ENCODE data around the gene TRIM46. TPM values are rescaled to one million over a fixed set of nuclear protein-coding genes. Genes with fewer than 3 reads are reported as not detected.
A peak's percentile ranks its signal among the peaks of the same experiment; 100 is the strongest.
"Not testable (repeated sequence)": the region's sequence is repeated elsewhere in the genome, so short reads cannot be mapped to it uniquely, and the experiment has no call there.

TRIM46 gene
- total RNA-seq, 2 experiments from 2014 or later, result 17.8 to 18.3 TPM

DNA sequence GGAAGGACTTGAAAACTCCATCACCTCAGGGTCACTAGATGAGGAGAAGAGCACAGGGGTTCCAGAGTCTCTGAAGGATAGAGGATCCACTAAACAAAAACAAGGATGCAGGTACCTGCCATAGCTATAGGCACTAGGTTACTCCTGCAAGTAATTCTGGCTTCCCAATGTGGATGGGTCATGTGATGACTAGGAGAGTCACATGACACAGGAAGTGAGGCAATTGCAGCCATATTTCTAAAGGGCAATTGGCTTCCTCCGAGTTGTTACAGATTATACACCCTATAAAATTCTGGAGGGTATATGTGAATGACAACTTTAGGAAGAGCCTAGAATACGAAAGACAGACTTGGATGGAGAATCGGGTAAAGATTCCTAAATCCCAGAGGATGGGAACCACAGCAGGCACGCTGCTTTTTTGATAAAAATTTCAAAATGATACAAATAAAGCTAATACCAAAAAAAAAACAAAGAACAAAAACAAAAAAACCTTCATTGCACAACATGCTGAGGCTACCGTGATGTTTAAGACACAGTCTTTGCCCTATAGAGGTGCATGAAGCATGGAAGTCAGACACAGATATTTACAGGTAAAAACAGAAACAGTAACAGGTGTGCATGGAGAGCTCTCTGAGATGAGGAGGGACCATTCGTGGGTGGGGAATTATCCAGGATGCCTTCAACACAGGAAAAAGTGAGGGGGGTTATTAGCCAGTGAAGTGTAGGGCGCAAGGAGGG, 45.4 kb downstream of the TRIM46 start:
- H3K9me3 Mint-ChIP-seq, result no peaks in the 10 kb centered on the region
- no peaks in the 10 kb centered on the region for H3K27me3 Mint-ChIP-seq
- POLR2A ChIA-PET, result interaction anchor here (0.7 to 2.5 kb wide), 9 partner anchors 8 to 46 kb away, joined by 3 to 15 read pairs (median 3); partner anchors contain the start of genes KRTCAP2, MTX1, THBS3 and TRIM46
- H3K36me3 Mint-ChIP-seq (ENCODE audit: low read depth), result peaks cover 40% of the 10 kb centered on the region
- peak; percentile 33 for DNase-seq
- CTCF ChIA-PET, result interaction anchor here (0.8 to 2.2 kb wide), 6 partner anchors 11 to 46 kb away, joined by 3 to 6 read pairs (median 5); partner anchors contain the start of genes KRTCAP2 and MTX1
- H3K4me3 Mint-ChIP-seq, result no peak overlapping the region
- peaks cover 54% of the 10 kb centered on the region for H3K4me1 Mint-ChIP-seq
- peak overlapping the region; percentile 93 for H3K27ac Mint-ChIP-seq

DNA sequence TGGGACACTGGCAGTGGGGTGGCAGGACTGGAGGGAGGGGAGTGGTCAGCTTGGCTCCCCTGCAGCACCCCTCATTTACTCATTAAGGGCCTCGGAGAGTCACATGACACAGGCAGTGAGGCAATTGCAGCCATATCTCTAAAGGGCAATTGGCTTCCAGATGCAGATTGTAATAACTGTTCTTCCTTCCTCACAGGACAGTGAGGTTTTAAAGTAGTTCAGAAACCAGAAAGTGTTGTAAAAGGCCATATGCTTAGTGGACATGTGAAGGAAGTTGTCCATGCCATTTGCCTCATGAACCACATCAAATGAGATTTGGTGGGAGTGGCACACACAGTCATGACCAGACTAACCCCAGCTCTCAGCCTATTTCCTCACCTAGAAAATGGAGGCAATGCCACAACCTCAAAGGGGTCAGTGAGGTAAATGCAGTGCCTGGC, 46.0 kb downstream of the TRIM46 start:
- peaks cover 58% of the 10 kb centered on the region for H3K4me1 Mint-ChIP-seq
- H3K4me3 Mint-ChIP-seq, result no peak overlapping the region
- H3K9me3 Mint-ChIP-seq, result no peaks in the 10 kb centered on the region
- ChIA-PET CTCF (interaction anchor here (0.8 to 2.2 kb wide), 4 partner anchors 11 to 45 kb away, joined by 3 to 6 read pairs (median 4); partner anchors contain the start of gene MTX1), POLR2A (interaction anchor here (1.0 to 2.5 kb wide), 5 partner anchors 10 to 47 kb away, joined by 3 to 15 read pairs (median 3); partner anchors contain the start of genes KRTCAP2 and MTX1)
- DNase-seq, result peak; percentile 50
- peak overlapping the region; percentile 93 for H3K27ac Mint-ChIP-seq
- H3K27me3 Mint-ChIP-seq, result no peaks in the 10 kb centered on the region
- peaks cover 43% of the 10 kb centered on the region for H3K36me3 Mint-ChIP-seq (ENCODE audit: low read depth)

DNA sequence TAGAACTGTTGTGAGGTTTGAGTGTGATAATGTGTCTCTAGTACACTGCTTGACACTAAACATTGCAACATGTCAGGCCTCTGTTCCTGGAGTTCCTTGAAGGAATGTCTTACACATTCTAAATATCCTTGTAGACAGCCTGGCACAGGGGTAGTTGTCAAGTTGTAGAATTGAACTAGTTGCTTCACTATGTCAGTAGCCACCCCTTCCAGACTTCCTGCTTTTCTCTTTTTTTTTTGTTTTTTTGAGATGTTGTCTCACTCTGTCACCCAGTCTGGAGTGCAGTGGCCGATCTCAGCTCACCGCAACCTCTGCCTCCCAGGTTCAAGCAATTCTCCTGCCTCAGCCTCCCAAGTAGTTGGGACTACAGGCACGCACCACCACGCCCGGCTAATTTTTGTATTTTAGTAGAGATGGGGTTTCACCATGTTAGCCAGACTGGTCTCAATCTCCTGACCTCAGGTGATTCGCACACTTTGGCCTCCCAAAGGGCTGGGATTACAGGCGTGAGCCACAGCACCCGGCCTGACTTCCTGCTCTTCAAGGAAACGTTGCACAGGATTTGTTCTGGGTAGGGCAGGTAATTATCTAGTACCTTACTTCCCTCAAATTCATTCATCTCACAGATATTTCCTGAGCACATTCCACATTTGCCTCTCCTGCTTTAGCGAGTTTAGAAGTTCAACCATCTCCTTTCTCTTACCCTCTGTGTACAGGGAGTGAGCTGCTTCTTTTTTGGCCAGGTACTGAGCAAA, 46.7 kb downstream of the TRIM46 start:
- H3K9me3 Mint-ChIP-seq, H3K27me3 Mint-ChIP-seq, H3K4me3 Mint-ChIP-seq, DNase-seq: not testable (repeated sequence)
- Mint-ChIP-seq H3K27ac (peak overlapping the region; percentile 93), H3K36me3 (ENCODE audit: low read depth) (peaks cover 40% of the 10 kb centered on the region), H3K4me1 (peaks cover 57% of the 10 kb centered on the region)
- ChIA-PET CTCF (interaction anchor here (1.0 to 2.2 kb wide), 4 partner anchors 27 to 53 kb away, joined by 3 to 6 read pairs (median 4); no protein-coding TSS in a partner anchor), POLR2A (interaction anchor here (1.0 to 2.5 kb wide), 4 partner anchors 11 to 48 kb away, joined by 3 to 15 read pairs (median 4); partner anchors contain the start of genes KRTCAP2 and MTX1)

DNA sequence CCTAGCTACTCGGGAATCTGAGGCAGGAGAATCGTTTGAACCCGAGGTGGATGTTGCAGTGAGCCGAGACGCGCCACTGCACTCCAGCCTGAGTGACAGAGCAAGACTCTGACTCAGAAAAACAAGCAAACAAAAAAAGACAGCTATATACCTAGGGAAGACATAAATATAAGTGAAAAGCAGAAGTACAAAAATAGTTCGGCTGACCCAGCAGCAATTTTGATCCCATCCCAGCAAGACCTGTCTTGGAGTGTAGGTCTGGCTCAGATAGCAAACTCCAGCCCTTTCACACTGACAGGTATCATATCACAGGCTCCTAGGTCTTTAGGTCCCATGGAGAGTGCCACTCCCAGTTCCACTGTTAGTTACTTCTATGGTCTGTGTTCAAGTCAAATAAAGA, 49.4 kb downstream of the TRIM46 start:
- DNase-seq, result no peak
- ChIA-PET CTCF (interaction anchor here (1.8 to 3.1 kb wide), 3 partner anchors 15 to 50 kb away, joined by 4 to 17 read pairs (median 5); partner anchors contain the start of genes KRTCAP2, MTX1 and THBS3), POLR2A (interaction anchor here (1.9 to 3.8 kb wide), 2 partner anchors 15 to 30 kb away, joined by 6 to 26 read pairs; partner anchors contain the start of genes MTX1 and THBS3)
- H3K4me1 Mint-ChIP-seq, result peaks cover 67% of the 10 kb centered on the region
- H3K36me3 Mint-ChIP-seq (ENCODE audit: low read depth), result peaks cover 29% of the 10 kb centered on the region
- H3K27ac Mint-ChIP-seq, result peak overlapping the region; percentile 10
- H3K4me3 Mint-ChIP-seq, result no peak overlapping the region
- H3K27me3 Mint-ChIP-seq, result no peaks in the 10 kb centered on the region
- H3K9me3 Mint-ChIP-seq, result no peaks in the 10 kb centered on the region

DNA sequence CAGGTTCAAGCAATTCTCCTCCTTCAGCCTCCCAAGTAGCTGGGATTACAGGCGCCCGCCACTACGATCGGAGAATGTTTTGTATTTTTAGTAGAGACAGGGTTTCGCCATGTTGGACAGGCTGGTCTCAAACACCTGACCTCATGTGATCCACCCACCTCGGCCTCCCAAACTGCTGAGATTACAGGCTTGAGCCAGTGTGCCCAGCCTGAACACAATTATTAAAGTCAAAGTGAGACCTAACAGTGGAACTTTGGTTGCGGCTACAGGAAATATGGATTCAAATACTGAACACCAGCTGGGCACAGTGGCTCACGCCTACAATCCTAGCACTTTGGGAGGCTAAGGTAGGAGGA, 51.7 kb downstream of the TRIM46 start:
- Mint-ChIP-seq H3K4me3 (peak overlapping the region; percentile 81), H3K27ac (peak overlapping the region; percentile 89), H3K4me1 (peaks cover 55% of the 10 kb centered on the region), H3K36me3 (ENCODE audit: low read depth) (peaks cover 20% of the 10 kb centered on the region)
- H3K9me3 Mint-ChIP-seq, DNase-seq, H3K27me3 Mint-ChIP-seq: not testable (repeated sequence)
- ChIA-PET POLR2A (interaction anchor here (1.2 to 4.8 kb wide), 3 partner anchors 17 to 51 kb away, joined by 5 to 58 read pairs (median 26); partner anchors contain the start of genes KRTCAP2, MTX1, THBS3 and TRIM46), CTCF (interaction anchor here (0.8 to 3.5 kb wide), 8 partner anchors 16 to 137 kb away, joined by 3 to 22 read pairs (median 12); partner anchors contain the start of genes KRTCAP2, MTX1 and THBS3)

DNA sequence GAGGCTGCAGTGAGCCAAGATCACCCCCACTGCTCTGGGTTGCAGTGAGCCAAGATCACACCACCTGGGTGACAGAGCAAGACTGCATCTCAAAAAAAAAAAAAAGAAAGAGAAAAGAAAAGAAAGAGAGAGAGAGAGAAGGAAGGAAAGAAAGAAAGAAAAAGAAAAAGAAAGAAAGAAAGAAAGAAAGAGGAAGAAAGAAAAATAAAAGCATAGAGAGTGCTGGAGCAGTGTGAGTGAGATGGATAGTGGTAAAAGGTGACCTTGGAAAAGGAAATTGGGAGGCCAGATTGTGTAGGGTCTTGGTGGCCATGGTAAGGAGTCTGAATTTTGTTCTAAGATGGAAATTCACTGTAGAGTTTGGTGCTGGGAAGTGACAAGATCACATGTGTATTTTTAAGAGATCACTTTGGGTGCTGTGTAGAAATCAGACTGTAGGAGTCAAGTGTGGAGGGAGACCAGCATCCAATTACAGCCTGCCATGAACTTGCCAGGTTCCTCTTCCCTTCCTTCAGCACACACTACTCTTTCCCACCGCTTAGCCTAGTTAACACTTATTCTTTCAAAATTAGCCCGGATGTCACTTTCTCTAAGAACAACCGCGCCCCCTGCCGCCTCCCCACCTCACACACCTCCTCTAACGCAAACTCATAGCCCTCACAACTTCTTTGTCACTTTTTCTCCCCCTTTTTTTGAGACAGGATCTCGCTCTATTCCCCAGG, 52.7 kb downstream of the TRIM46 start:
- CTCF ChIA-PET, result interaction anchor here (0.6 to 3.5 kb wide), 14 partner anchors 15 to 712 kb away, joined by 3 to 22 read pairs (median 10); partner anchors contain the start of genes KRTCAP2, MTX1, THBS3 and TRIM46
- H3K27ac Mint-ChIP-seq, result peak overlapping the region; percentile 89
- no peaks in the 10 kb centered on the region for H3K27me3 Mint-ChIP-seq
- H3K4me3 Mint-ChIP-seq, result peak overlapping the region; percentile 81
- DNase-seq, result peak; percentile 87
- peaks cover 47% of the 10 kb centered on the region for H3K4me1 Mint-ChIP-seq
- H3K36me3 Mint-ChIP-seq (ENCODE audit: low read depth), result peaks cover 18% of the 10 kb centered on the region
- no peaks in the 10 kb centered on the region for H3K9me3 Mint-ChIP-seq
- POLR2A ChIA-PET, result interaction anchor here (0.6 to 4.8 kb wide), 22 partner anchors 8 to 902 kb away, joined by 3 to 68 read pairs (median 4); partner anchors contain the start of genes KRTCAP2, MTX1, SCAMP3 and THBS3

DNA sequence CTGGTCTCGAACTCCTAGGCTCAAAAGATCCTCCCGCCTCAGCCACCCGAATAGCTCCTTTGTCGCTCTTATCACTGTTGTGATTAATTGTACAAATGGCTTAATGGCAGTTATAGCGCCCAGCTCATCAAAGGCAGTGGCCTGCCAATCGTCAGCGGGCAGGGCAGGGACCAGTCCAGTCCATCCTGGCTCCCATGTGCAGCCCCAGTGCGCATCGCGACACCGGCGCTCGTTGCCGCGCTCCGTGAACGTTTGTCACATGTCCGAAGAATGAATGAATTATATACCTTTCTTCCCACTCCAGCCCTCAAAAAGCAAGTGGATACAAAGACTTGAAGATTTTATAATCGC, 53.2 kb downstream of the TRIM46 start:
- peak; percentile 58 for DNase-seq
- ChIA-PET POLR2A (interaction anchor here (0.6 to 4.8 kb wide), 21 partner anchors 9 to 901 kb away, joined by 3 to 68 read pairs (median 4); partner anchors contain the start of genes KRTCAP2, MTX1, SCAMP3 and THBS3), CTCF (interaction anchor here (0.6 to 3.5 kb wide), 14 partner anchors 15 to 712 kb away, joined by 3 to 22 read pairs (median 8); partner anchors contain the start of genes KRTCAP2, MTX1, THBS3 and TRIM46)
- Mint-ChIP-seq H3K36me3 (ENCODE audit: low read depth) (peaks cover 20% of the 10 kb centered on the region), H3K4me1 (peaks cover 47% of the 10 kb centered on the region), H3K4me3 (peak overlapping the region; percentile 81), H3K27ac (peak overlapping the region; percentile 89), H3K27me3 (no peaks in the 10 kb centered on the region), H3K9me3 (no peaks in the 10 kb centered on the region)

DNA sequence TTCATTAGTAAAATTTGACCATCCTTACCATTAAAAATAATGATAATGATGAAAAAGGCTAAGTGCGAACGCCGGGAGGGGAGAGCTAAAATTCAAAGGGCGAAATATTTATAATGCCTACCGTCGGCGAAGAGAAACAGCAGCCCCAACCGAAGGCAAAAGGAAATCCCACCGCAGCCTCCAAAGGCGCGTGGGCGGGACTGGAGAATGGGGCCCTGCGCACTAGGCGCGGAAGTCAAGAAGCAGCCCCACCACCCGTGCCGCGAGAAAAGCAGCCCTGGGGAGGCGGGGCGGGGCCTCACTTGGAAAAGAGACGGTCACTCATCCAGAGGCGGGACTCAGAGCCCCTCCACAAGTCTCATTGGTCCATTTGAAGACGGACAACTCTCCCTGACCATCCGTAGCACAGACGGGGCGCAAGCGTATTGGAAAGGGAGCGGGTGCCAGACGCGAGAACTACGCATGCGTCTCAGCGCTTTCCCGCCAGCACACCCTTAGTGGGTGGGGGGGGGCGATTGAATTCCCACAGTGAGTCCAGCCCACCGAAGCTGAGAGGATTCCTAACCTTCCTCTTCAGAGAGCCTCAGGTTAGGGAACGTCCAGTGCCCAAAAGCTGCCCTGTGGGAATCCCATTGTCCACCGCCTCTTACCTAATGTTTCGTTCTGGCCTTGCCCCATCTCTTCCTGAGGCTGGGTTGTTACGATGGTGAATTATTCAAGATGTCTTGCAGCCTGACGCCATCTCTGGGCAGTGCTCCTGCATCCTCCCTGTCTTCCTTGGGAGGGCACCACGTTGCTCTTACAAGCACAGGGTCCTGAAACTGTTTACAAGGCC, 53.8 kb downstream of the TRIM46 start:
- H3K4me1 Mint-ChIP-seq, result peaks cover 44% of the 10 kb centered on the region
- no peaks in the 10 kb centered on the region for H3K27me3 Mint-ChIP-seq
- H3K9me3 Mint-ChIP-seq, result no peaks in the 10 kb centered on the region
- POLR2A ChIA-PET, result interaction anchor here (0.8 to 4.8 kb wide), 20 partner anchors 9 to 901 kb away, joined by 3 to 68 read pairs (median 5); partner anchors contain the start of genes CLK2, KRTCAP2, MTX1 and SCAMP3
- H3K4me3 Mint-ChIP-seq, result peak overlapping the region; percentile 81
- peak overlapping the region; percentile 89 for H3K27ac Mint-ChIP-seq
- CTCF ChIA-PET, result interaction anchor here (1.0 to 3.5 kb wide), 13 partner anchors 14 to 96 kb away, joined by 3 to 22 read pairs (median 10); partner anchors contain the start of genes KRTCAP2, MTX1, THBS3 and TRIM46
- DNase-seq, result peak; percentile 100
- H3K36me3 Mint-ChIP-seq (ENCODE audit: low read depth), result peaks cover 17% of the 10 kb centered on the region

DNA sequence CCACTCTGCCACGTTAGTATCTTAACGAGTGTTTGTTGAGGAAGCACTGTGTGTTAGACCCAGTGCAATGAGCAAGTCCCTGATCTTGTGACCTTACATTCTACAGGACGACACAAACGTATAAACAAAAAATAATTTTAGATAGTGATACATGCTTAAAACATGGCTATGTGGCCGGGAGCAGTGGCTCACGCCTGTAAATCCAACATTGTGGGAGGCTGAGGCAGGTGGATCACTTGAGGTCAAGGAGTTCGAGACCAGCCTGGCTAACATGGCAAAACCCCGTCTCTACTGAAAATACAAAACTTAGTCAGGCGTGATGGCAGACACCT, 54.4 kb downstream of the TRIM46 start:
- ChIA-PET CTCF (interaction anchor here (1.9 to 2.0 kb wide), 2 partner anchors 51 to 96 kb away, joined by 7 to 12 read pairs; no protein-coding TSS in a partner anchor), POLR2A (interaction anchor here (1.1 to 4.8 kb wide), 12 partner anchors 8 to 137 kb away, joined by 4 to 68 read pairs (median 8); partner anchors contain the start of genes CLK2, KRTCAP2, MTX1 and SCAMP3)
- H3K4me3 Mint-ChIP-seq, result peak overlapping the region; percentile 81
- H3K4me1 Mint-ChIP-seq, result peaks cover 41% of the 10 kb centered on the region
- no peaks in the 10 kb centered on the region for H3K9me3 Mint-ChIP-seq
- H3K36me3 Mint-ChIP-seq (ENCODE audit: low read depth), result peaks cover 17% of the 10 kb centered on the region
- H3K27ac Mint-ChIP-seq, result peak overlapping the region; percentile 89
- DNase-seq, result no peak
- H3K27me3 Mint-ChIP-seq, result no peaks in the 10 kb centered on the region

DNA sequence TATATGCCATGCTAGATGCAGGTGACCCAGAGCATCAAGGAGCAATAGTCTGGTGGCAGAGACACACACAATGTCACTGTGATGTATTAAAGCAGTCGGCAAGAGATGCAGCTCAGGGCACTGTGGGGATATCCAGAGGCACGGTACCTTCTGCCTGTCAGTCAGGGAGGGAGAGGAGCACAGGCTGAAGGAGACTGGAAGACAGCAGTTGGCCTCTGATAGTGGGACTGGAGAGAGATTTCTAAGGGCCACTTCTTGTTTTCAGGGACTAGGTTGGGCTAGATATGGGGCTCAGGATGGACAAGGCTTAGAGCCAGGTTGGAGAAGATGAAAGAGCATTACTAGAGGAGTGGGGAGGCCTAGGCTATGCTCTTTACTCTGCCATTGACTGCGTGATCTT, 57.7 kb downstream of the TRIM46 start:
- DNase-seq, H3K9me3 Mint-ChIP-seq, CTCF ChIA-PET, H3K4me3 Mint-ChIP-seq, H3K27me3 Mint-ChIP-seq: not testable (repeated sequence)
- peak overlapping the region; percentile 6 for H3K27ac Mint-ChIP-seq
- POLR2A ChIA-PET, result interaction anchor here (1.3 kb wide), 1 partner anchor 22 kb away, joined by 4 read pairs; no protein-coding TSS in a partner anchor
- peaks cover 15% of the 10 kb centered on the region for H3K36me3 Mint-ChIP-seq (ENCODE audit: low read depth)
- H3K4me1 Mint-ChIP-seq, result peaks cover 31% of the 10 kb centered on the region

Data from activated CD4-positive, alpha-beta memory T cell treated with anti-CD3 and anti-CD28 coated beads, Interleukin-2, amount 10 ng/mL, durations not matched to agents 7 days and 5 days (primary cell).